Testis (tissue), 3 donors: ENCODE data around the gene MYOD1. TPM values are rescaled to one million over a fixed set of nuclear protein-coding genes. Genes with fewer than 3 reads are reported as not detected.

Source experiments
- DNase-seq: peaks from one replicate; pipeline ENCODE4 v3.0.0-alpha.2; 2019
- H3K27ac ChIP-seq, 2 donors: fragments of 200-600 bp; sonication (generic); one replicate each; pipeline ENCODE4 v1.5.1; 2019
- H3K27me3 ChIP-seq: fragments of 200-600 bp; sonication (generic); one replicate; pipeline ENCODE4 v1.5.1; 2019
- H3K36me3 ChIP-seq: fragments of 200-600 bp; sonication (generic); one replicate; pipeline ENCODE4 v1.5.1; 2017; ENCODE audit warnings: low read depth; ENCODE audit errors: missing control alignments
- H3K4me1 ChIP-seq: fragments of 200-600 bp; sonication (generic); one replicate; pipeline ENCODE4 v1.5.1; 2019
- H3K4me3 ChIP-seq, 2 donors: fragments of 200-600 bp; sonication (generic); one replicate each; pipeline ENCODE4 v1.5.1; 2017 to 2019
- H3K9me3 ChIP-seq: fragments of 200-600 bp; sonication (generic); one replicate; pipeline ENCODE4 v1.5.1; 2017
- CTCF ChIP-seq, 3 experiments: fragments of 450-650 bp in 2 of 3; fragments of 200-600 bp in 1 of 3; sonication (generic) in 1 of 3; IDR thresholded peaks; one replicate each; pipeline ENCODE4 v1.5.1; 2016 to 2019; ENCODE audit warnings: antibody characterized with exemption in 3 of 3, mild to moderate bottlenecking in 2 of 3, moderate library complexity in 1 of 3
- POLR2A ChIP-seq: fragments of 450-650 bp; IDR thresholded peaks from one replicate; pipeline ENCODE4 v1.6.1; 2017; ENCODE audit warnings: antibody characterized with exemption, mild to moderate bottlenecking, moderate library complexity
- WGBS, 2 donors: methylation state at CpG; one replicate each; pipeline ENCODE4 v1.1.5; 2018; 5-methylcytosine and 5-hydroxymethylcytosine counted together
- intact Hi-C: fragments of 100-400 bp; cut with DNase I; formaldehyde crosslinking; loops from one replicate; pipeline ENCODE4 v1.15.1; 2023; ENCODE audit warnings: low total_unique reads
- polyA plus RNA-seq: library from polyadenylated mRNA; stranded (reverse); fragments of 350-450 nt; fragmentation: Illumina TruSeq; extraction: RNeasy Lipid Tissue Mini Kit (QIAGEN cat#74804); gene quantifications from one replicate; pipeline ENCODE4 v1.2.3, GENCODE V29; 2014; ENCODE audit warnings: low read depth, low replicate concordance; ENCODE audit not compliant: insufficient read depth
- total RNA-seq, 2 donors: library from RNA; depleted of rRNA; stranded (reverse); fragments of >200 nt; gene quantifications; one replicate each; pipeline ENCODE4 v1.2.3, GENCODE V29; 2016

Gene MYOD1
- total and polyA plus RNA-seq, 3 donors from 2014 or later = 0.69 to 1.6 (median 1.4) TPM

- Histone ChIP-seq H3K27me3 (no peaks in the 10 kb centered on the region), H3K36me3 (no peaks in the 10 kb centered on the region), H3K4me1 (no peaks in the 10 kb centered on the region), H3K27ac (no peak overlapping the region), H3K4me3 (no peak overlapping the region), H3K9me3 (no peaks in the 10 kb centered on the region)
- intact Hi-C loops = no loop called here
- TF ChIP-seq POLR2A (no peak), CTCF (IDR thresholded peaks at IDR 0.05) (no peak)
- no peak for DNase-seq
- WGBS, 2 donors = 46 to 83% methylated on average over 6 to 7 of the region's 7 CpGs
Measured at GRCh38 chr11:17752144-17752543, 32.8 kb downstream of the MYOD1 start.

GRCh38 chr11:17753153-17753552 lies 33.8 kb downstream of the MYOD1 start:
- Histone ChIP-seq H3K9me3 (no peaks in the 10 kb centered on the region), H3K27ac (no peak overlapping the region), H3K27me3 (no peaks in the 10 kb centered on the region), H3K4me1 (no peaks in the 10 kb centered on the region), H3K4me3 (no peak overlapping the region), H3K36me3 (no peaks in the 10 kb centered on the region)
- intact Hi-C loops = no loop called here
- 88 to 100% methylated on average over 2 to 5 of the region's 5 CpGs for WGBS, 2 donors
- TF ChIP-seq CTCF (IDR thresholded peaks at IDR 0.05) = no peak
- no peak for TF ChIP-seq POLR2A
- no peak for DNase-seq

- no peak overlapping the region for H3K4me3 ChIP-seq
- H3K27ac ChIP-seq = no peak overlapping the region
- WGBS, 2 donors = 78 to 90% methylated on average over 10 of the region's 10 CpGs
- TF ChIP-seq CTCF (IDR thresholded peaks at IDR 0.05) = no peak
- no peak for TF ChIP-seq POLR2A
- intact Hi-C loops = no loop called here
- DNase-seq = no peak
- H3K9me3 ChIP-seq = no peaks in the 10 kb centered on the region
- no peaks in the 10 kb centered on the region for H3K36me3 ChIP-seq
- H3K4me1 ChIP-seq = no peaks in the 10 kb centered on the region
- H3K27me3 ChIP-seq = no peaks in the 10 kb centered on the region
Measured at GRCh38 chr11:17753641-17754040, 34.3 kb downstream of the MYOD1 start.

- Histone ChIP-seq H3K9me3 (no peaks in the 10 kb centered on the region), H3K27ac (no peak overlapping the region), H3K4me3 (no peak overlapping the region), H3K36me3 (no peaks in the 10 kb centered on the region), H3K4me1 (no peaks in the 10 kb centered on the region), H3K27me3 (no peaks in the 10 kb centered on the region)
- intact Hi-C loops = no loop called here
- TF ChIP-seq CTCF (IDR thresholded peaks at IDR 0.05) = no peak
- no peak for TF ChIP-seq POLR2A
- WGBS, 2 donors = 81 to 91% methylated on average over 3 of the region's 3 CpGs
- no peak for DNase-seq
Measured at GRCh38 chr11:17755891-17756290, 36.5 kb downstream of the MYOD1 start.

GRCh38 chr11:17760102-17761029 lies 41.0 kb downstream of the MYOD1 start:
- no peaks in the 10 kb centered on the region for H3K27me3 ChIP-seq
- H3K9me3 ChIP-seq = no peaks in the 10 kb centered on the region
- intact Hi-C loops = no loop called here
- H3K4me3 ChIP-seq = no peak overlapping the region
- H3K4me1 ChIP-seq = no peaks in the 10 kb centered on the region
- 70 to 74% methylated on average over 16 to 23 of the region's 23 CpGs for WGBS, 2 donors
- DNase-seq = peak; percentile 61
- no peaks in the 10 kb centered on the region for H3K36me3 ChIP-seq
- H3K27ac ChIP-seq = no peak overlapping the region
- TF ChIP-seq CTCF (IDR thresholded peaks at IDR 0.05) (peak in 2 of 3 experiments; percentile 14 to 28), POLR2A (no peak)
